Tibial nerve (tissue), 4 donors: ENCODE data around the gene SPATS2. TPM values are rescaled to one million over a fixed set of nuclear protein-coding genes. Genes with fewer than 3 reads are reported as not detected.

ENCODE experiments used
- DNase-seq, 2 donors: peaks; one replicate each; pipeline ENCODE4 v3.0.0-alpha.2; 2019; ENCODE audit warnings: low spot score in 2 of 2
- H3K27ac ChIP-seq, 4 donors: fragments of 200-600 bp; sonication (generic) in 3 of 4; one replicate each; pipeline ENCODE4 v1.5.1; 2017 to 2019; ENCODE audit warnings: mild to moderate bottlenecking in 1 of 4
- H3K27me3 ChIP-seq, 2 donors: fragments of 200-600 bp; sonication (generic) in 1 of 2; one replicate each; pipeline versions ENCODE4 v1.5.1 to v1.6.0; 2017 to 2019
- H3K36me3 ChIP-seq, 3 donors: fragments of 200-600 bp; sonication (generic); one replicate each; pipeline ENCODE4 v1.5.1; 2018 to 2019
- H3K4me1 ChIP-seq, 4 donors: fragments of 200-600 bp; sonication (generic) in 3 of 4; one replicate each; pipeline ENCODE4 v1.5.1; 2017 to 2019
- H3K4me3 ChIP-seq, 4 donors: fragments of 200-600 bp; sonication (generic) in 3 of 4; one replicate each; pipeline ENCODE4 v1.5.1; 2017 to 2019; ENCODE audit warnings: mild to moderate bottlenecking in 1 of 4, moderate library complexity in 1 of 4
- H3K9me3 ChIP-seq, 4 donors: fragments of 200-600 bp; sonication (generic) in 3 of 4; one replicate each; pipeline ENCODE4 v1.5.1; 2017 to 2019
- EP300 ChIP-seq, 2 donors: sonication (generic); formaldehyde crosslinking; IDR thresholded peaks; one replicate each; pipeline ENCODE4 v1.6.1; 2017; ENCODE audit warnings: antibody characterized with exemption in 2 of 2, mild to moderate bottlenecking in 1 of 2
- POLR2A ChIP-seq, 2 donors: fragments of 450-650 bp; IDR thresholded peaks; one replicate each; pipeline ENCODE4 v1.6.1; 2017; ENCODE audit warnings: antibody characterized with exemption in 2 of 2, mild to moderate bottlenecking in 2 of 2, moderate library complexity in 2 of 2
- WGBS, 2 donors: methylation state at CpG; one replicate each; pipeline ENCODE4 v1.1.5; 2018; 5-methylcytosine and 5-hydroxymethylcytosine counted together
- total RNA-seq, 4 donors: library from RNA; depleted of rRNA; stranded (reverse); fragments of >200 nt; gene quantifications; one replicate each; pipeline ENCODE4 v1.1.0, GENCODE V29; 2016
- TF ChIP-seq, protein P1 (sequence below), 5 experiments: fragments of 200-600 bp in 3 of 5; fragments of 450-650 bp in 2 of 5; sonication (generic) in 3 of 5; IDR thresholded peaks; one replicate each; pipeline ENCODE4 v1.5.1; 2016 to 2019; ENCODE audit warnings: antibody characterized with exemption in 5 of 5, mild to moderate bottlenecking in 3 of 5, moderate library complexity in 2 of 5

SPATS2 gene
- total RNA-seq, 4 donors from 2014 or later: 5.9 to 14.7 (median 9.8) TPM

DNA sequence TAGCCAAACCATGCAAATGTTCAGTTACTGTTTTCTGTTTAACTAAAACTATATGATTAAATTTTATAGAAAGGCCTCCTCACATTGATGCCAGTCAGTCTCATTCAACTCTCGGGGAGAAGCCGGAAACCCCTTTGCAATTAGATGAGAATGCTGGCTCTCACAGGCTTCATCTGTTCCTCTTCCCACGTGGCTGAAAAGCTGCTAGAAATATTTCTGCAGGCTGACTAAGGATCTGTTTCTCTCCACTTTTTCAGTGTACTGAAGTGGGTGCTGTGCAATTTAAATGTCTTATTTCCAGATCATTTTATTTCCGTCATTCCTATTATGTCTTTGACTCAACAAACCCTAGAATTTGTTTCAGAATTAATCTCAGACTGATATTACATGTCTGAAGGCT, 154.1 kb downstream of the SPATS2 start:
- Histone ChIP-seq H3K27me3 (no peaks in the 10 kb centered on the region), H3K27ac (no peak overlapping the region), H3K4me3 (no peak overlapping the region), H3K36me3 (peaks cover 0 to 34% (median 6%) of the 10 kb centered on the region in 3 donors), H3K4me1 (no peaks in the 10 kb centered on the region), H3K9me3 (no peaks in the 10 kb centered on the region)
- TF ChIP-seq, protein P1, sequence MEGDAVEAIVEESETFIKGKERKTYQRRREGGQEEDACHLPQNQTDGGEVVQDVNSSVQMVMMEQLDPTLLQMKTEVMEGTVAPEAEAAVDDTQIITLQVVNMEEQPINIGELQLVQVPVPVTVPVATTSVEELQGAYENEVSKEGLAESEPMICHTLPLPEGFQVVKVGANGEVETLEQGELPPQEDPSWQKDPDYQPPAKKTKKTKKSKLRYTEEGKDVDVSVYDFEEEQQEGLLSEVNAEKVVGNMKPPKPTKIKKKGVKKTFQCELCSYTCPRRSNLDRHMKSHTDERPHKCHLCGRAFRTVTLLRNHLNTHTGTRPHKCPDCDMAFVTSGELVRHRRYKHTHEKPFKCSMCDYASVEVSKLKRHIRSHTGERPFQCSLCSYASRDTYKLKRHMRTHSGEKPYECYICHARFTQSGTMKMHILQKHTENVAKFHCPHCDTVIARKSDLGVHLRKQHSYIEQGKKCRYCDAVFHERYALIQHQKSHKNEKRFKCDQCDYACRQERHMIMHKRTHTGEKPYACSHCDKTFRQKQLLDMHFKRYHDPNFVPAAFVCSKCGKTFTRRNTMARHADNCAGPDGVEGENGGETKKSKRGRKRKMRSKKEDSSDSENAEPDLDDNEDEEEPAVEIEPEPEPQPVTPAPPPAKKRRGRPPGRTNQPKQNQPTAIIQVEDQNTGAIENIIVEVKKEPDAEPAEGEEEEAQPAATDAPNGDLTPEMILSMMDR (IDR thresholded peaks at IDR 0.05): no peak
- TF ChIP-seq EP300 (IDR thresholded peaks at IDR 0.05) (no peak), POLR2A (IDR thresholded peaks at IDR 0.05) (no peak)
- no peak for DNase-seq
- WGBS, 2 donors: 71 to 74% methylated on average over 4 of the region's 4 CpGs

DNA sequence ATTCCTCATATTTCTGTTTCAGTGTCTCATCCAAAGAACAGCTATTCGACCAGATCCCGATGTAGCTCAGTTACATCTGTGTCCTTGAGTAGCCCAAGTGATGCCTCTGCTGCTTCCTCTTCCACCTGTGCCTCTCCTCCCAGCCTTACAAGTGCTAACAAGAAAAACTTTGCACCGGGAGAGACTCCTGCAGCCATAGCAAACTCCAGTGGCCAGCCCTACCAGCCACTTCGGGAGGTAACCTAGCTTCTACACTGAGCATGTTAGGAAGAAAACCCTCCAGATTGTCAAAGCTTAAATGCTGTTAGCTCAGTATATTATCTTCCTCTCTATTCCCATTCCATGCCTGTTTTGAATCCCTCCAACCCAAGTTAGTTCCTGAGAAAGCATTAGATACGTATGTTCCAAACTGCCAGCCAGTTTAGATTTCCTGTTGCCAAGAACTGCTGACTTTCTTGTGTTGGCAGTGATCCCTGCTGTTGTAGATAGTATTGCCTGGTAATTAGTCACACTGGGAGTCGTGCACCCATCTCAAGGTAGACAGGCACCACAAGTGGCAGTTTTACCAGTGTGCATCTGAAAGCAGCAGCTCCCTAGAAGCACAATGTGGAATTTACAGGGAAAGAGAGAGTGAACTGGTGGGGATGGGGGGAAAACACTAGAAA, 157.5 kb downstream of the SPATS2 start:
- no peaks in the 10 kb centered on the region for H3K27me3 ChIP-seq
- no peaks in the 10 kb centered on the region for H3K4me1 ChIP-seq
- 84 to 87% methylated on average over 6 of the region's 6 CpGs for WGBS, 2 donors
- no peak overlapping the region for H3K4me3 ChIP-seq
- peaks cover 0 to 49% (median 8%) of the 10 kb centered on the region in 3 donors for H3K36me3 ChIP-seq
- H3K27ac ChIP-seq: no peak overlapping the region
- TF ChIP-seq, protein P1 (IDR thresholded peaks at IDR 0.05): no peak
- TF ChIP-seq EP300 (IDR thresholded peaks at IDR 0.05) (no peak), POLR2A (IDR thresholded peaks at IDR 0.05) (no peak)
- DNase-seq: no peak
- no peaks in the 10 kb centered on the region for H3K9me3 ChIP-seq

GRCh38 chr12:49525942-49526341, 158.7 kb downstream of the SPATS2 start:
- DNase-seq: no peak
- Histone ChIP-seq H3K36me3 (peaks cover 0 to 49% (median 8%) of the 10 kb centered on the region in 3 donors), H3K27me3 (no peaks in the 10 kb centered on the region), H3K4me3 (no peak overlapping the region), H3K9me3 (no peaks in the 10 kb centered on the region), H3K4me1 (no peaks in the 10 kb centered on the region), H3K27ac (no peak overlapping the region)
- TF ChIP-seq, protein P1 (IDR thresholded peaks at IDR 0.05): no peak
- no peak for TF ChIP-seq EP300 (IDR thresholded peaks at IDR 0.05)
- TF ChIP-seq POLR2A (IDR thresholded peaks at IDR 0.05): no peak
- WGBS, 2 donors: 87 to 89% methylated on average over 7 of the region's 7 CpGs

DNA sequence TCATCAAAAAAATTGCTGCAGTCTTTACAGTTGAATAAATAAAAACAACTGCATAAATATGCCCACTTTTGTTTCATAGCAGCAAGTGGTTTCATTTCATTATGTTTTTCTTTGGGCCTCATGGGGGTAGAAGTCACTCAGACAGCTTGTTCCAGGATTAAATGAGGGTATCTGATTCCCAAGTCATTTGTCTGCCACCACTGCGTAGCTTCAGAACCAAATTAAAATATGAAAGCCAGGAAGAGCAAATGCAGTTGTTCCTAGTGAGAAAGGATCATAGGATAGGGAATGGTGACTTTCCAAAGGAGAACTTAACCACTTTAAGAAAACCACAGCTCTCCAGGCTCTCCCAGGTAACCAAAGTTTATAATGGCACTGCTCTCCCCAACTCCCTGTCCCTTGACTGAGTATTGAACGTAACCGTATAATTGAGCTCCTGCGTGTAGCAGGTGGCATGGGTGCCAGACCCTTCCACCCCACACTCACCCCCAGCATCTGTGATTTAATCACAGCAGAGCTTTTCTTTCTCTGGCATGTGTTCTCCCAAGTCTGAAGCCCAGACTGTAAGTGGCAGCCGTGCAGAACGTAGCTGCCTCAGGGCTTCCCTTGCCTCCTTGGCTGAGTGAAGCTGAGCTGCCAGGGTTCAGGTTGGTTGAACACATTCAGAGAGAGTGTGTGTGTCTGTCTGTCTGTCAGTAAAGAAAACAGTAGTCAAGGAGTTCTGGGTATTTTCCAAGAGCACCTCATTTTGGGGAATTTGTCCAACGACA, 160.3 kb downstream of the SPATS2 start:
- H3K9me3 ChIP-seq: no peaks in the 10 kb centered on the region
- DNase-seq: no peak
- WGBS, 2 donors: 93 to 96% methylated on average over 7 of the region's 7 CpGs
- no peak overlapping the region for H3K4me3 ChIP-seq
- TF ChIP-seq POLR2A (IDR thresholded peaks at IDR 0.05) (no peak), EP300 (IDR thresholded peaks at IDR 0.05) (no peak)
- TF ChIP-seq, protein P1 (IDR thresholded peaks at IDR 0.05): no peak
- no peak overlapping the region for H3K27ac ChIP-seq
- H3K4me1 ChIP-seq: no peaks in the 10 kb centered on the region
- no peaks in the 10 kb centered on the region for H3K27me3 ChIP-seq
- peaks cover 0 to 48% (median 8%) of the 10 kb centered on the region in 3 donors for H3K36me3 ChIP-seq

DNA sequence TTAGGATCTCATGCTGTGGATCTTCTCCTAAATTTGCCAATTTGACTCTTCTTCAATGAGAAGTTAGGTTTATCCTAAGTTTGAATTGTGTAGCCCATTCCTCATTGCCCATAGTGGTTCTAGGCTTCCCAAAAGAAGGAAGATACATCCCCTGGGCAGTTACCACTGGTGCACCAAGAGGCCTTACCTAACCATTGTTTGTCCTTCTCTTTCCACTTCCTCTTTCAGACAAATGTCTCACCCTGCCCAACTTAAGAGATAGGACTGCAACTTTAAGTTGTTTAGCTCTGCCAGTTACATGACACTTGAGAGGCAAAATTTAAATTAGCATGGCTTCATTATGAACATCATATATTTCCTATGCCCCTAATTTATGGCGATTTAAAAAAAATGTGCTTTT, 162.2 kb downstream of the SPATS2 start:
- Histone ChIP-seq H3K27ac (no peak overlapping the region), H3K4me1 (no peaks in the 10 kb centered on the region), H3K27me3 (no peaks in the 10 kb centered on the region), H3K9me3 (no peaks in the 10 kb centered on the region), H3K36me3 (peaks cover 0 to 34% (median 8%) of the 10 kb centered on the region in 3 donors), H3K4me3 (no peak overlapping the region)
- 96 to 98% methylated on average over 1 of the region's 1 CpG for WGBS, 2 donors
- TF ChIP-seq POLR2A (IDR thresholded peaks at IDR 0.05) (no peak), EP300 (IDR thresholded peaks at IDR 0.05) (no peak)
- TF ChIP-seq, protein P1 (IDR thresholded peaks at IDR 0.05): no peak
- no peak for DNase-seq
